ENCODE measurements around the gene HOPX. TPM values are rescaled to one million over a fixed set of nuclear protein-coding genes. Genes with fewer than 3 reads are reported as not detected.
"Not testable (repeated sequence)": the region's sequence is repeated elsewhere in the genome, so short reads cannot be mapped to it uniquely, and the experiment has no call there.

HOPX gene
- total RNA-seq, 6 donors from 2014 or later, result 235 to 1,594 (median 506) TPM

- no peak for ATAC-seq (ENCODE audit: low FRiP score in 2 of 2)
- DNase-seq, result no peak
Measured at GRCh38 chr4:56618734-56619133, 62.4 kb downstream of the HOPX start.

DNA sequence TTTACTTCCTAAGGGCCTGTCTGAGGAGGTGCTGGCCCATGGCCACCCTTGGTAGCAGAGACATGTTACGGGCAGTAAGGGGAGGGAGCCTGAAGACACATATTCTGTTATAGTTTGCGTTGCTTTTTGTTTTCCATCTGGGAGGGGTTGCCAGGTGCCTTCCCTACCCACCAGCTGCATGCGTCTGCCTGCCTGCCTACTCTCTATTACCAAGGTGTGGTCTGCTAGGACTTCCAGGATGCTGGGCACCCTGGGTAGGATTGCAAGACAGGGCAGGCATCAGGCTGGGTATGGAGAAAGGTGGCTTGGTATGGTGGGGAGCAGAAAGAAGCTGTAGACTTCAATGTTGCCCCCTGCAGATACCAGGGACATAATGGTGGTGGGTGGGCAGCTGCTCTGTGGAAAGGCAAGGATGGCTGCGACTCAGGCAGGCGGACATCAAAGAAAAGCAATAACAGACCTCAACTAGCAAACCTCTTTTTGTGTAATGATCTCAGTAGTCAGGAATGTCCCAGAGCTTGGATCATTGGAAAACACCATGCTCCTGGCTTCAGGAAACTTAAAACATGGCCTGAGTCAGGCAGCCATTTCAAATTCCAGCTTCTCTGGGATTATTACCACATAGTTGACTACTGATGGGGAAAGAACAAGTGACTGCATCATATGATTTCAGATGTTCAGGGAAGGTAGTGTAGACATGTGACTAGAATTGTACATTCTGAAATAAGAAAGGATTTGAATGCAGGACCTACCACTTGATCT, 67.8 kb downstream of the HOPX start:
- WGBS, 2 donors, result 87 to 89% methylated on average over 5 of the region's 5 CpGs
- Histone ChIP-seq H3K4me3 (no peak overlapping the region), H3K4me1 (no peaks in the 10 kb centered on the region), H3K9me3 (no peaks in the 10 kb centered on the region), H3K36me3 (no peaks in the 10 kb centered on the region), H3K27me3 (no peaks in the 10 kb centered on the region), H3K27ac (no peak overlapping the region)
- TF ChIP-seq POLR2A (IDR thresholded peaks at IDR 0.05) (no peak), POLR2AphosphoS5 (IDR thresholded peaks at IDR 0.05) (no peak), EP300 (IDR thresholded peaks at IDR 0.05) (no peak)
- TF ChIP-seq, protein P1, sequence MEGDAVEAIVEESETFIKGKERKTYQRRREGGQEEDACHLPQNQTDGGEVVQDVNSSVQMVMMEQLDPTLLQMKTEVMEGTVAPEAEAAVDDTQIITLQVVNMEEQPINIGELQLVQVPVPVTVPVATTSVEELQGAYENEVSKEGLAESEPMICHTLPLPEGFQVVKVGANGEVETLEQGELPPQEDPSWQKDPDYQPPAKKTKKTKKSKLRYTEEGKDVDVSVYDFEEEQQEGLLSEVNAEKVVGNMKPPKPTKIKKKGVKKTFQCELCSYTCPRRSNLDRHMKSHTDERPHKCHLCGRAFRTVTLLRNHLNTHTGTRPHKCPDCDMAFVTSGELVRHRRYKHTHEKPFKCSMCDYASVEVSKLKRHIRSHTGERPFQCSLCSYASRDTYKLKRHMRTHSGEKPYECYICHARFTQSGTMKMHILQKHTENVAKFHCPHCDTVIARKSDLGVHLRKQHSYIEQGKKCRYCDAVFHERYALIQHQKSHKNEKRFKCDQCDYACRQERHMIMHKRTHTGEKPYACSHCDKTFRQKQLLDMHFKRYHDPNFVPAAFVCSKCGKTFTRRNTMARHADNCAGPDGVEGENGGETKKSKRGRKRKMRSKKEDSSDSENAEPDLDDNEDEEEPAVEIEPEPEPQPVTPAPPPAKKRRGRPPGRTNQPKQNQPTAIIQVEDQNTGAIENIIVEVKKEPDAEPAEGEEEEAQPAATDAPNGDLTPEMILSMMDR (IDR thresholded peaks at IDR 0.05), result no peak
- peak in 1 of 2 donors; percentile 13 for ATAC-seq (ENCODE audit: low FRiP score in 2 of 2)
- DNase-seq, result no peak

More at GRCh38 chr4:56618734-56619133, 62.4 kb downstream of the HOPX start:
- H3K36me3 ChIP-seq, result no peaks in the 10 kb centered on the region
- no peaks in the 10 kb centered on the region for H3K4me1 ChIP-seq
- no peak overlapping the region for H3K4me3 ChIP-seq
- no peaks in the 10 kb centered on the region for H3K9me3 ChIP-seq
- TF ChIP-seq, protein P1 (IDR thresholded peaks at IDR 0.05), result no peak
- TF ChIP-seq EP300 (IDR thresholded peaks at IDR 0.05) (no peak), POLR2AphosphoS5 (IDR thresholded peaks at IDR 0.05) (no peak), POLR2A (IDR thresholded peaks at IDR 0.05) (no peak)
- no peaks in the 10 kb centered on the region for H3K27me3 ChIP-seq
- H3K27ac ChIP-seq, result no peak overlapping the region
- 52 to 61% methylated on average over 4 of the region's 4 CpGs for WGBS, 2 donors

GRCh38 chr4:56612282-56612681, 68.8 kb downstream of the HOPX start:
- 88 to 89% methylated on average over 11 of the region's 11 CpGs for WGBS, 2 donors
- no peak for TF ChIP-seq EP300 (IDR thresholded peaks at IDR 0.05)
- TF ChIP-seq POLR2A (IDR thresholded peaks at IDR 0.05), result no peak
- no peak for TF ChIP-seq POLR2AphosphoS5 (IDR thresholded peaks at IDR 0.05)
- TF ChIP-seq, protein P1 (IDR thresholded peaks at IDR 0.05), result no peak
- no peak for ATAC-seq (ENCODE audit: low FRiP score in 2 of 2)
- no peaks in the 10 kb centered on the region for H3K9me3 ChIP-seq
- DNase-seq, result no peak
- no peaks in the 10 kb centered on the region for H3K27me3 ChIP-seq
- H3K36me3 ChIP-seq, result no peaks in the 10 kb centered on the region
- no peaks in the 10 kb centered on the region for H3K4me1 ChIP-seq
- H3K4me3 ChIP-seq, result no peak overlapping the region
- H3K27ac ChIP-seq, result no peak overlapping the region

- TF ChIP-seq POLR2A (IDR thresholded peaks at IDR 0.05) (no peak), EP300 (IDR thresholded peaks at IDR 0.05) (no peak), POLR2AphosphoS5 (IDR thresholded peaks at IDR 0.05) (no peak)
- TF ChIP-seq, protein P1 (IDR thresholded peaks at IDR 0.05), result no peak
- Histone ChIP-seq H3K4me3 (no peak overlapping the region), H3K36me3 (no peaks in the 10 kb centered on the region), H3K9me3 (no peaks in the 10 kb centered on the region), H3K27ac (no peak overlapping the region), H3K4me1 (no peaks in the 10 kb centered on the region), H3K27me3 (no peaks in the 10 kb centered on the region)
- ATAC-seq (ENCODE audit: low FRiP score in 2 of 2) (no peak), DNase-seq (no peak)
- WGBS, 2 donors, result 79 to 91% methylated on average over 2 of the region's 2 CpGs
Measured at GRCh38 chr4:56611501-56611900, 69.6 kb downstream of the HOPX start.

DNA sequence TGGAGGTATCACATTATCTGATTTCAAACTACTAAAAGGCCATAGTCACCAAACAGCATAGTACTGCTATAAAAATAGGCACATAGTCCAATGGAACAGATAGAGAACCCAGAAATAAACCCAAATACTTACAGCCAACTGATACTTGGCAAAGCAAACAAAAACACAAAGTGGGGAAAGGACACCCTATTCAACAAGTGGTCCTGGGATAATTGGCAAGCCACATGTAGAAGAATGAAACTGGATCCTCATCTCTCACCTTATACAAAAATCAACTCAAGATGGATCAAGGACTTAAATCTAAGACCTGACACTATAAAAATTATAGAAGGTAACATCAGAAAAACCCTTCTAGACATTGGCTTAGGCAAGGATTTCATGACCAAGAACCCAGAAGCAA, 70.9 kb downstream of the HOPX start:
- H3K27me3 ChIP-seq; ATAC-seq (ENCODE audit: low FRiP score in 2 of 2); DNase-seq; H3K9me3 ChIP-seq; H3K27ac ChIP-seq; H3K4me3 ChIP-seq; H3K4me1 ChIP-seq; H3K36me3 ChIP-seq: not testable (repeated sequence)
